HFF-Myc (cell line): ENCODE measurements around the gene EYS.

ENCODE experiments used
- DNase-seq: peaks from one replicate; pipeline ENCODE4 v3.0.0-alpha.2; 2011; ENCODE audit warnings: low read depth; ENCODE audit errors: extremely low read depth
- H3K4me3 ChIP-seq: replicated peaks from 2 replicates; pipeline ENCODE4 v1.5.1; 2011; ENCODE audit warnings: low read depth, mild to moderate bottlenecking, control low read depth, low read length
- CTCF ChIP-seq: IDR thresholded peaks from 2 replicates; pipeline ENCODE4 v1.5.1; 2012; ENCODE audit warnings: mild to moderate bottlenecking, low read depth, low read length, control low read depth; ENCODE audit errors: missing control alignments

EYS gene

GRCh38 chr6:64737418-64737817 is 969.6 kb downstream of the EYS start:
- no peak for TF ChIP-seq CTCF
- no peak for DNase-seq
- H3K4me3 ChIP-seq: no peak overlapping the region

- no peak overlapping the region for H3K4me3 ChIP-seq
- DNase-seq: no peak
- no peak for TF ChIP-seq CTCF
These were observed 970.5 kb downstream of the EYS start for GRCh38 chr6:64736421-64736950.

GRCh38 chr6:64733433-64733832 is 973.6 kb downstream of the EYS start:
- no peak for DNase-seq
- no peak overlapping the region for H3K4me3 ChIP-seq
- no peak for TF ChIP-seq CTCF

GRCh38 chr6:64732888-64733287 is 974.1 kb downstream of the EYS start:
- H3K4me3 ChIP-seq: no peak overlapping the region
- no peak for TF ChIP-seq CTCF
- no peak for DNase-seq

GRCh38 chr6:64729522-64729921 is 977.5 kb downstream of the EYS start:
- no peak for DNase-seq
- TF ChIP-seq CTCF: no peak
- H3K4me3 ChIP-seq: no peak overlapping the region

- TF ChIP-seq CTCF: no peak
These were observed 980.0 kb downstream of the EYS start for GRCh38 chr6:64727075-64727474.

GRCh38 chr6:64724091-64724490 is 982.9 kb downstream of the EYS start:
- no peak overlapping the region for H3K4me3 ChIP-seq
- DNase-seq: no peak
- TF ChIP-seq CTCF: no peak

More at GRCh38 chr6:64727075-64727474, 980.0 kb downstream of the EYS start:
- DNase-seq: no peak
- no peak overlapping the region for H3K4me3 ChIP-seq
